ENCODE data around the gene RAB3IL1.
A peak's percentile ranks its signal among the peaks of the same experiment; 100 is the strongest.
"Not testable (repeated sequence)": the region's sequence is repeated elsewhere in the genome, so short reads cannot be mapped to it uniquely, and the experiment has no call there.

The RAB3IL1 gene

GRCh38 chr11:61954106-61954850 is 36.9 kb upstream of the RAB3IL1 start:
- no peak for DNase-seq (ENCODE audit: low read depth, low spot score)

GRCh38 chr11:61953632-61954031 is 36.3 kb upstream of the RAB3IL1 start:
- H3K4me3 ChIP-seq (ENCODE audit: low read length); DNase-seq (ENCODE audit: low read depth, low spot score): not testable (repeated sequence)

More at GRCh38 chr11:61954106-61954850, 36.9 kb upstream of the RAB3IL1 start:
- no peak overlapping the region for H3K4me3 ChIP-seq (ENCODE audit: low read length)

- no peak for DNase-seq (ENCODE audit: low read depth, low spot score)
- H3K4me3 ChIP-seq (ENCODE audit: low read length): no peak overlapping the region
Measured at GRCh38 chr11:61952882-61953281, 35.5 kb upstream of the RAB3IL1 start.

DNA sequence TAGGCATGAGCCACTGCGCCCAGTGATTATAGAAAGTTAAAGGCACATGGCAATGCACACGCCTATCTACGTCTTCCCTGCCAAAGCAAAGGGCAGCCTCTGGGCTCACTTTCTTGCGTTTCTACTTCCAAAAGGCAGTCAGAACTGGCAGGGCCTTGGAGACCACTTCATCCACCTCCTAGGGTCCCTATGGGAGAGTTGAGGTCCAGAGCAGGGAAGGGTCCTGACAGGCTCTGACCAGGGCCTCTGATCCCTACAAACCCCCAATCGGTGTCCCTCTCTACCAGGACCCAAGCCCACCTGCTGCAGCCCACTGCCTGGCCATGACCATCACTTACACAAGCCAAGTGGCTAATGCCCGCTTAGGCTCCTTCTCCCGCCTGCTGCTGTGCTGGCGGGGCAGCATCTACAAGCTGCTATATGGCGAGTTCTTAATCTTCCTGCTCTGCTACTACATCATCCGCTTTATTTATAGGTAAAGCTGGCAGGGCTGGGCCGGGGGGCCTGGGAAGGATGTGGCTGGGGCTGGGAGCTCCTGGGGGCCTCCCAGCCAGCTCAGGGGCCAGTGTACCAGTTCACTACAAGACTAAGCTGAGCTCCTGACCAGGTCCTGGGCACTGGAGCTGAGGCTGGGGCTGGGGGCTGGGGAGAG is 34.2 kb upstream of the RAB3IL1 start:
- DNase-seq (ENCODE audit: low read depth, low spot score): no peak
- no peak overlapping the region for H3K4me3 ChIP-seq (ENCODE audit: low read length)

GRCh38 chr11:61950035-61950547 is 32.7 kb upstream of the RAB3IL1 start, which contains the start of gene BEST1:
Gene BEST1, plus strand, starts transcription at chr11:61950351. Its CDS starts 1,456 bp downstream, at chr11:61951807.
- no peak within 1 kb of the TSS for H3K4me3 ChIP-seq (ENCODE audit: low read length)
- no peak for DNase-seq (ENCODE audit: low read depth, low spot score)

DNA sequence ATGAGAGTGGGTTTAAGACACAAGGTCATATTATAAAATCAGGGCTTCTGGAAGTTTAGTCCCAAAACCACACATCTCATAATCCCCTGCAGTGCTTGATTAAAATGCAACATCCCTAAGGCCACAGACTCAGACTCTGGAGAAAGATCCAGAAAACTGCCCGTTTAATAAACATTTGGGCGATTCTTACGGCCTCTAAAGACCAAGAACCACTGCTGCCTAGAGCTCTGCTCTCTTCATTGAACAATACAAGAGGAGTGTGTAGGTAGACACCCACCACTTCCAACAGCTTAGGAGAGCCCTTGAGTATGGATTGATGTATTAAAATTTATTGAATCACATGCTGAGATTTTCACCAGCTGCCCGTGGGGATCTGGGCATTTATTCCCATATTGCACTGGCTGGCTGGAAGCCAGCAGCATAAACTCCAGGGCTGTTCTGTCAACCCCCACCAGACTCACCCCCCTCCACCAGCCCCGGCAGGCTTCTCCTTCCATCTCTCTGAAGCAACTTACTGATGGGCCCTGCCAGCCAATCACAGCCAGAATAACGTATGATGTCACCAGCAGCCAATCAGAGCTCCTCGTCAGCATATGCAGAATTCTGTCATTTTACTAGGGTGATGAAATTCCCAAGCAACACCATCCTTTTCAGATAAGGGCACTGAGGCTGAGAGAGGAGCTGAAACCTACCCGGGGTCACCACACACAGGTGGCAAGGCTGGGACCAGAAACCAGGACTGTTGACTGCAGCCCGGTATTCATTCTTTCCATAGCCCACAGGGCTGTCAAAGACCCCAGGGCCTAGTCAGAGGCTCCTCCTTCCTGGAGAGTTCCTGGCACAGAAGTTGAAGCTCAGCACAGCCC is 32.0 kb upstream of the RAB3IL1 start:
- H3K4me3 ChIP-seq (ENCODE audit: low read length): no peak overlapping the region
- peak; percentile 61 for DNase-seq (ENCODE audit: low read depth, low spot score)

GRCh38 chr11:61948505-61948904 is 31.1 kb upstream of the RAB3IL1 start:
- no peak overlapping the region for H3K4me3 ChIP-seq (ENCODE audit: low read length)
- DNase-seq (ENCODE audit: low read depth, low spot score): no peak

- no peak overlapping the region for H3K4me3 ChIP-seq (ENCODE audit: low read length)
- peak; percentile 51 for DNase-seq (ENCODE audit: low read depth, low spot score)
Measured at GRCh38 chr11:61947486-61948210, 30.3 kb upstream of the RAB3IL1 start.

DNA sequence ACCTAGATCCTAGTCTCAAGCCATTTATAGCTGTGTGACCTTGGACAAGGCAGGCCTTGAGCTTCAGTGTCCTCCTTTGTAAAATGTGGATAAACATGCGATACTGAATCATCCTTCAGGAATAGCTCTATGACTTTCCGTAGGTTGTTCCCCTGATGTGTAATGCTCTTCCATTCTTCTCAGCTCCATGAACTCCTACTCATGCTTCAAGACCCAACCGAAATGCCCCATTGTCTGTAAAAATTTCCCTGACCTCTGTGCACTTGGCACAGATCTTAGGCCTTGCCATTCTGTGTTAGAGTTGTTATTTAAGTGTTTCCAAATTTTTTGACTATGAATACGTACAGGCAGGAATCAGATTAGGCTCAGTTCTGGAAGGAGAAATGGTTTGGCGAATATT is 29.5 kb upstream of the RAB3IL1 start:
- no peak for DNase-seq (ENCODE audit: low read depth, low spot score)
- no peak overlapping the region for H3K4me3 ChIP-seq (ENCODE audit: low read length)

DNA sequence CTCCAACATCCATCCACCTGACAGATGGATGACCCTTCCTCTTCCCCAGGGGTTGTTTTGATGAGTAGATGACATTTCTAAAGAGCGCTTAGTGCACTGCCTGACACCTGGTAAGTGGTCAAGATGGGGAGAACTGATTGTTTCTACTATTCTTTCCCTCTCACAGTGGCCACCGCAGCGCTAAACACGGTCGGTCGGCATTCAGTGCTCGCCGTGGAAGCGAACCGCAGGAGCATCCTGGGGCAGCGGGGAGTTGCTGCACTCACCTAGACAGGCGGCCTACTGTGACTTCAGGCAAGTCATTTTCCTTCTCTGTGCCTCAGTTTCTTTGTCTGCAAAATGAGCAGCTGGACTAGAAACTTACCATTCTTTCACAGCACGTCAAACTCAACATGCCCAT is 27.8 kb upstream of the RAB3IL1 start:
- no peak overlapping the region for H3K4me3 ChIP-seq (ENCODE audit: low read length)
- no peak for DNase-seq (ENCODE audit: low read depth, low spot score)

- H3K4me3 ChIP-seq (ENCODE audit: low read length): no peak overlapping the region
- DNase-seq (ENCODE audit: low read depth, low spot score): no peak
Measured at GRCh38 chr11:61940466-61940865, 23.1 kb upstream of the RAB3IL1 start.

DNA sequence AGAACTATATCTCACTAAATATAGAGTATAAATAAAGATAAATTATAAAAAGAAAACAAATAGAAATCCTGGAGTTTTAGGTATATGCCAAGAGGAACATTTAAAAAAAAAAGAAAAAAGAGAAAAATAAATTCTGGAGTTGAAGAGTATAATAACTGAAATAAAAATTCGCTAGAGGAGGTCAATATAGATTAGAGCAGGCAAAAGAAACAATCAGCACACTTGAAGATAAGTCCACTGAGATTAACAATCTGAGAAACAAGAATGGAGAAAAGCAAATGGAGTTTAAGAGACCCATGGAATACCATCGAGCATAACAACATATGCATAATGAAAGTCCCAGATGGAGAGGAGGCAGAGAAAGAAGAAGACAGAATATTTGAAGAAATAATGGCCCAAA is 18.5 kb upstream of the RAB3IL1 start:
- no peak overlapping the region for H3K4me3 ChIP-seq (ENCODE audit: low read length)
- no peak for DNase-seq (ENCODE audit: low read depth, low spot score)

DNA sequence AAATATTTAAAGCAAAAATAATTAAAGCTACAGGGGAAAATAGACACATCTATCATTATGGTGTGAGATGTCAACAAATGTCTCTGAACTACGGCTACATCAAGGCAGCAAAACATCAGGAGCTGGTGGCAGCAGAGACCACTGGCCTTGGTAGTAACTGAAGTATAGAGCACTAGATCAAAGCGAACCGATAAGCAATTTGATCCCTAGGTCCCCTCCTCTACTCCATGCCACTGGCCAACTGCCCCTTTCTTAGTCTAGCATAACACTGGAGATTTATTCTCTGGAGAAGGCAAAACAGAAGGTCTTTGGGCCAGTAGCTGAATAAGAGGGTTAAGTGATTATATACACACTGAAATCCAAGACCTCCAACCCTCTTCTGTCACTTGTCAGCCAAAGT is 13.6 kb upstream of the RAB3IL1 start:
- H3K4me3 ChIP-seq (ENCODE audit: low read length): no peak overlapping the region
- no peak for DNase-seq (ENCODE audit: low read depth, low spot score)

GRCh38 chr11:61928606-61929005 is 11.2 kb upstream of the RAB3IL1 start:
- no peak overlapping the region for H3K4me3 ChIP-seq (ENCODE audit: low read length)
- no peak for DNase-seq (ENCODE audit: low read depth, low spot score)

GRCh38 chr11:61927501-61927900 is 10.1 kb upstream of the RAB3IL1 start:
- no peak for DNase-seq (ENCODE audit: low read depth, low spot score)
- no peak overlapping the region for H3K4me3 ChIP-seq (ENCODE audit: low read length)

- DNase-seq (ENCODE audit: low read depth, low spot score): no peak
- H3K4me3 ChIP-seq (ENCODE audit: low read length): no peak overlapping the region
Measured at GRCh38 chr11:61926235-61926634, 8.9 kb upstream of the RAB3IL1 start.

DNA sequence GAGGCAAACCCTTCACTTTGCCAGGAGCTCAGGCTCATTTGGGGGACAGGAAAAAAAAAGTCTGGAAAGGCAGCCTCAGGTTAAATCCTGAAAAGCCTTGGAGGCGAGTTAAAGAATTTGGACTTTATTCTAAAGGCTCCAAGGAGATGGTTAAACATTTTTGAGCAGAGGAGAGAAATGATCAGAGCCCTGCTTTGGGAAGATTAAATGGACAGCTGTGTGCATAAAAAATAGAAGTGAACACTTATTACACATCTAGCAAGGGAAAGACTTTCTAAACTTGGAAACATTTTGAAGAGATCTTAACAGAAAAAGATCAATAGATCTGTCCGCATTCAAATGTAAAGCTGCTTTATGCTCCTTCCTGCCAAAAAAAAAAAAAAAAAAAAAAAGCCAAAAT is 8.4 kb upstream of the RAB3IL1 start:
- no peak for DNase-seq (ENCODE audit: low read depth, low spot score)
- no peak overlapping the region for H3K4me3 ChIP-seq (ENCODE audit: low read length)

- H3K4me3 ChIP-seq (ENCODE audit: low read length): no peak overlapping the region
- DNase-seq (ENCODE audit: low read depth, low spot score): no peak
Measured at GRCh38 chr11:61924064-61924455, 6.7 kb upstream of the RAB3IL1 start.
